ENCODE data around the gene SLC6A4.

Gene SLC6A4

DNA sequence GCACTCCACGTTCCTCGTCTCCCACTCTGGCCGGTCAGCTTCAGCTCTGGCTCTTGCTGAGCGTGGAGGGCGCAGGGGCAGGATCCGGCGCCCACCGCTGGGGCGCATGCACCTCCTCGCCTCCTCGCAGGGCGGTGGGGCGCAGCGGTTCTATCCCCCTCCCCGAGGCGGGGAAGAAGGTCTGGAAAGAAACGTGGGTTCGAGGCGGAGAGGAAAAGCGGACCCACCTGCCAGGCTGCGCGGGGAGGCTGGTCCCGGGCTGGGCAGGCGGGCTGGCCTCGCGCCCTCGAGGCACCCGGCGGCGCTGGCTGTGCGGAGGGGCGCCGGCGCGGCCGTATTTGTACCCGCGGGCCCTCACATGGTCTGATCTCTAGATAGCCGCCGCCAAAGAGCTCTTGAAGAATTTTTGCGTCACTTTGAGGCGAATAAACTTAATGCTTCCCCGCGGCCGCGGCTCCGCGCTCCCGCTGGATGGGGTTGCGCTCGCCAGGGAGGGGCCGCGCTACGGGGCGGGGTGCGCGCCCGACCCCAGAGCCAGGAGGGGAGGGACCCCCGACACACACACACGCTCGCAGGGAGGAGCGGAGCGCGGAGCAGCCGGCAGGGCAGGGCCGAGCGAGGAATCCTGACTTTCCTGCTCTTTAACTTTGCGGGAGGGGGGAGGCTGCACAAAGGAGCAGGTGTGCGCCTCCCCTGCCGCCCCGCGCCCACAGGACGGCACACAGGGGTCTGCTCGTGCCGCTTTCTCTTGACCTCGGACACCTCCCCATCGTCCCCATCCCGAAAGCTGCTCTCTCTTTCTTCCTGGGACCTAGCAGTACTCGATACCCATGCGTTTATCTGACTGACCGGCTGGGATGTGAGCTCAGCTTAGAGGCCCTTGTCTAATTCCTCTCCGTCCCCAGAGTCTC is at the start of gene SLC6A4:
SLC6A4 (minus strand) TSS at position 312 of the 911 bp plus-strand sequence. CDS start 13,739 bp downstream, outside the sequence.
- Histone ChIP-seq H3K9me3 (ENCODE audit: insufficient read depth, low read depth, low read length) (no peaks in the 10 kb centered on the region), H3K27me3 (ENCODE audit: insufficient read depth, low read length, poor library complexity, severe bottlenecking) (no peaks in the 10 kb centered on the region), H3K4me3 (ENCODE audit: low read length, poor library complexity, severe bottlenecking) (no peak within 1 kb of the TSS), H3K9me2 (replicated peaks; ENCODE audit: low read depth, low read length) (no peaks in the 10 kb centered on the region), H3K79me2 (ENCODE audit: insufficient read depth, low read length) (no peaks in the 10 kb centered on the region), H3K9ac (ENCODE audit: low read depth, low read length, poor library complexity, severe bottlenecking) (no peak within 1 kb of the TSS), H3K4me1 (ENCODE audit: insufficient read depth, low read length, poor library complexity, severe bottlenecking) (no peaks in the 10 kb centered on the region), H3K4me2 (ENCODE audit: low read depth, low read length, poor library complexity, severe bottlenecking) (no peak within 1 kb of the TSS), H2AFZ (ENCODE audit: low read length) (no peak within 1 kb of the TSS), H3K36me3 (ENCODE audit: insufficient read depth, low read length) (no peaks in the 10 kb centered on the region), H3F3A (ENCODE audit: low read depth) (no peaks in the 10 kb centered on the region), H4K20me1 (ENCODE audit: insufficient read depth, low read length, poor library complexity, severe bottlenecking) (no peaks in the 10 kb centered on the region)
- no peak for TF ChIP-seq EZH2phosphoT487 (IDR thresholded peaks at IDR 0.05; ENCODE audit: borderline replicate concordance)
- TF ChIP-seq, protein P1, sequence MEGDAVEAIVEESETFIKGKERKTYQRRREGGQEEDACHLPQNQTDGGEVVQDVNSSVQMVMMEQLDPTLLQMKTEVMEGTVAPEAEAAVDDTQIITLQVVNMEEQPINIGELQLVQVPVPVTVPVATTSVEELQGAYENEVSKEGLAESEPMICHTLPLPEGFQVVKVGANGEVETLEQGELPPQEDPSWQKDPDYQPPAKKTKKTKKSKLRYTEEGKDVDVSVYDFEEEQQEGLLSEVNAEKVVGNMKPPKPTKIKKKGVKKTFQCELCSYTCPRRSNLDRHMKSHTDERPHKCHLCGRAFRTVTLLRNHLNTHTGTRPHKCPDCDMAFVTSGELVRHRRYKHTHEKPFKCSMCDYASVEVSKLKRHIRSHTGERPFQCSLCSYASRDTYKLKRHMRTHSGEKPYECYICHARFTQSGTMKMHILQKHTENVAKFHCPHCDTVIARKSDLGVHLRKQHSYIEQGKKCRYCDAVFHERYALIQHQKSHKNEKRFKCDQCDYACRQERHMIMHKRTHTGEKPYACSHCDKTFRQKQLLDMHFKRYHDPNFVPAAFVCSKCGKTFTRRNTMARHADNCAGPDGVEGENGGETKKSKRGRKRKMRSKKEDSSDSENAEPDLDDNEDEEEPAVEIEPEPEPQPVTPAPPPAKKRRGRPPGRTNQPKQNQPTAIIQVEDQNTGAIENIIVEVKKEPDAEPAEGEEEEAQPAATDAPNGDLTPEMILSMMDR (conservative IDR thresholded peaks at IDR 0.05; ENCODE audit: low read length), result no peak

DNA sequence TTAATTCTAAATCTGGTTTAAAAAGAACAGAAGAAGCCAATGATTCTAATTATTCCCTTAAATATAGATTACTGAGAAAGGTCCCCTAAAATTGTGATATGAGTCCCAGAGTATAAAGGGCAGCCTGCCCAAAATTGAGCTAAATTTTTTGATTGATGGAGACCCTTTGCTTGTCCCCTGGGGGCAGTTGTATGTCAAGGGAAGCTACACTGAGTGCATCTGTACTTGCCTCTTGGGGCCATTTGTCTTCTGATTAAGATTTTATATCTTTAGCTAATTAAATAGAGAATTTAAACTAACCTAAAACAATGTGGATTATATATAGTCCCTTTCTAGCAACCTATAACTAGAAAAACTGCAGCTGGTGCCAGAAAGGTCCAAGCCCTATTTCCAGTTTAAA is 43.7 kb upstream of the SLC6A4 start:
- no peaks in the 10 kb centered on the region for H3K9me3 ChIP-seq (ENCODE audit: insufficient read depth, low read depth, low read length)
- no peaks in the 10 kb centered on the region for H3K4me1 ChIP-seq (ENCODE audit: insufficient read depth, low read length, poor library complexity, severe bottlenecking)
- peaks cover 51% of the 10 kb centered on the region; the same call in 1 of the 2 replicates for H3K36me3 ChIP-seq (ENCODE audit: insufficient read depth, low read length)
- H4K20me1 ChIP-seq (ENCODE audit: insufficient read depth, low read length, poor library complexity, severe bottlenecking), result no peaks in the 10 kb centered on the region
- TF ChIP-seq, protein P1 (conservative IDR thresholded peaks at IDR 0.05; ENCODE audit: low read length), result no peak
- TF ChIP-seq EZH2phosphoT487 (IDR thresholded peaks at IDR 0.05; ENCODE audit: borderline replicate concordance), result no peak
- H3K4me2 ChIP-seq (ENCODE audit: low read depth, low read length, poor library complexity, severe bottlenecking), result no peak overlapping the region
- H3K9me2 ChIP-seq (replicated peaks; ENCODE audit: low read depth, low read length), result no peaks in the 10 kb centered on the region
- no peaks in the 10 kb centered on the region for H3K27me3 ChIP-seq (ENCODE audit: insufficient read depth, low read length, poor library complexity, severe bottlenecking)
- H2AFZ ChIP-seq (ENCODE audit: low read length), result no peak overlapping the region
- no peak overlapping the region for H3K4me3 ChIP-seq (ENCODE audit: low read length, poor library complexity, severe bottlenecking)
- no peak overlapping the region for H3K9ac ChIP-seq (ENCODE audit: low read depth, low read length, poor library complexity, severe bottlenecking)
- no peaks in the 10 kb centered on the region for H3F3A ChIP-seq (ENCODE audit: low read depth)
- H3K79me2 ChIP-seq (ENCODE audit: insufficient read depth, low read length), result no peaks in the 10 kb centered on the region

DNA sequence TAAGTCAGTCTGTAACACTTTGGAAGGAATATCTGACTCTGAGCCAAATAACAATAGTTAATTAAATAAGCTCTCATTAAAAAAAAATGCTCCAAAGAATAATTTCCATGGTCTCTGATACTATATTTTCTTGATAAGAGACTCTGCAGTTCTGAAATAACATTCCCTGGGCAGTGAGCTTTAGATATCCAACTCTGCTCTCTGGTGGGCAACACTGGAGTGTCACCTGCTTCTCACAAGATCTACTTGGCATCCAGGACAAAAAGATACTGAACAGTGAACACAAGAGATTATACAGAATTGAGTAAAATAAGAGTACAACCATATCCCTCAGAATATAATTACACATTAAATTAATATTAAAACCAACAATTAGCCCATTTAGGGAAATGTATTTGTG is 42.5 kb upstream of the SLC6A4 start:
- Histone ChIP-seq H3K4me1 (ENCODE audit: insufficient read depth, low read length, poor library complexity, severe bottlenecking) (no peaks in the 10 kb centered on the region), H3K9me2 (replicated peaks; ENCODE audit: low read depth, low read length) (no peaks in the 10 kb centered on the region), H2AFZ (ENCODE audit: low read length) (no peak overlapping the region), H3K9me3 (ENCODE audit: insufficient read depth, low read depth, low read length) (no peaks in the 10 kb centered on the region), H3K9ac (ENCODE audit: low read depth, low read length, poor library complexity, severe bottlenecking) (no peak overlapping the region), H3K4me2 (ENCODE audit: low read depth, low read length, poor library complexity, severe bottlenecking) (no peak overlapping the region), H3K27me3 (ENCODE audit: insufficient read depth, low read length, poor library complexity, severe bottlenecking) (no peaks in the 10 kb centered on the region), H3K36me3 (ENCODE audit: insufficient read depth, low read length) (peaks cover 55% of the 10 kb centered on the region; the same call in 1 of the 2 replicates), H3K4me3 (ENCODE audit: low read length, poor library complexity, severe bottlenecking) (no peak overlapping the region), H3F3A (ENCODE audit: low read depth) (no peaks in the 10 kb centered on the region), H3K79me2 (ENCODE audit: insufficient read depth, low read length) (no peaks in the 10 kb centered on the region), H4K20me1 (ENCODE audit: insufficient read depth, low read length, poor library complexity, severe bottlenecking) (no peaks in the 10 kb centered on the region)
- TF ChIP-seq, protein P1 (conservative IDR thresholded peaks at IDR 0.05; ENCODE audit: low read length), result peak; percentile 71
- no peak for TF ChIP-seq EZH2phosphoT487 (IDR thresholded peaks at IDR 0.05; ENCODE audit: borderline replicate concordance)
